GM21360 (cell line): ENCODE data around the gene MNT.

Source experiments
- ATAC-seq: cut with Tn5 transposase; IDR thresholded peaks from one replicate; pipeline ENCODE4 v1.9.1; 2021; ENCODE audit warnings: mild to moderate bottlenecking, moderate library complexity; ENCODE audit not compliant: unreplicated experiment

MNT gene

DNA sequence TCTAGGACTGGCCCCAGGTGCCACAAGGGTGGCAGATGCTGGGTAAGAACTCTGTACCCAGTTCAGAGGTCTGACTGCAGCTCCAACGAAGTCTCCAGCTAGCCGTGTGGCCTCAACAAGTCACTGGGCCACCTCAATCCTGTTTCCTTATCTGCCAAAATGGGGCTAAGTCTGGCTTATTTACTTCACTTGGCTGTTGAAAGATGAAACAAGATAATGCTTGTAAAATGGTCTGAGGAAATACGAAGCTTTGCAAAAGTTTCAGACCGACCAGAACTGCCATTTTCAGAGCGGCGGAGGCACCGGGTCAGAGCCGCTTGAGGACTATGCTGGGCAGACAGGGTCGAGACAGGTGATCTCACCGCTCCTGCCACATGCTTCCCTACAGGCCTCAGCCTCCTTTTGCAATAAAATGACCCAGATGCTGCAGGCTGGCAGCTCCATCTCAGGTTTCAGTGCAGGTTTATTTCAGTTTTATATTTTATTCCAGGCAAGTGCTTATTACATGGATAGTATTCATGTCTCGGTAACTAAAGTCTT is 17.2 kb downstream of the MNT start:
- ATAC-seq = no peak

DNA sequence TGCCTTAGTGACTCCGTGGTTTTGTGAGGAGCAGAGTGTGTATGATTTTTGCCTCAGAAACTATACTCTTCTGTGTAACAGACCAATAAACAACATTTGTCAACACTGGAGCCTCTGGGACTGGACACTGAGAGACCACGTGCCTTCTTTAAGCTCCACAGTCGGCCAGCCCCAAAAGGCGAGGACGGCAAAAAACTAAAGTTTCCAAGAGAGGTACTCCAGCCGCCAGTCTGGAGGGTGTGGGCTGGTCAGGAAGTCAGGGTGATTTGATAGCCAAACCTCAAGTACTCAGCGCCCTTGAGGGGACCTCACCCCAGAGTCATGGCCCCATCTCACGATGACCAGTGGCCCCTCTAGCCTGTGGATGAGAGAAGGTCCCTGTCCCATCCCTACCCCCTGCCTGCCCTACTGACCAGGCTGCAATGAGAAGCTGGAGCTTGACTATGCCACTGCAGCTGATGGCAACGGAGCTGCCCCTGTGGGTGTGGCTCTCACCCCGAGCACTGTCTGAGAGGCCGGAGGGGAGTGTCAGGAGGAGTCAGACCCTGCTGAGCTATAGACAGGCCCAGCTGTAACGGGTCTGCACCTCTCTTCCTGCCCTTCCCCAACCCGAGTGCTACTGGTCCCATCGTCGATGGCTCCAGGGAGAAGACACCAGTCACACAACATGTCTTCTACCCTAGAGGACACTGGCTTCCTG is 19.8 kb downstream of the MNT start:
- no peak for ATAC-seq

DNA sequence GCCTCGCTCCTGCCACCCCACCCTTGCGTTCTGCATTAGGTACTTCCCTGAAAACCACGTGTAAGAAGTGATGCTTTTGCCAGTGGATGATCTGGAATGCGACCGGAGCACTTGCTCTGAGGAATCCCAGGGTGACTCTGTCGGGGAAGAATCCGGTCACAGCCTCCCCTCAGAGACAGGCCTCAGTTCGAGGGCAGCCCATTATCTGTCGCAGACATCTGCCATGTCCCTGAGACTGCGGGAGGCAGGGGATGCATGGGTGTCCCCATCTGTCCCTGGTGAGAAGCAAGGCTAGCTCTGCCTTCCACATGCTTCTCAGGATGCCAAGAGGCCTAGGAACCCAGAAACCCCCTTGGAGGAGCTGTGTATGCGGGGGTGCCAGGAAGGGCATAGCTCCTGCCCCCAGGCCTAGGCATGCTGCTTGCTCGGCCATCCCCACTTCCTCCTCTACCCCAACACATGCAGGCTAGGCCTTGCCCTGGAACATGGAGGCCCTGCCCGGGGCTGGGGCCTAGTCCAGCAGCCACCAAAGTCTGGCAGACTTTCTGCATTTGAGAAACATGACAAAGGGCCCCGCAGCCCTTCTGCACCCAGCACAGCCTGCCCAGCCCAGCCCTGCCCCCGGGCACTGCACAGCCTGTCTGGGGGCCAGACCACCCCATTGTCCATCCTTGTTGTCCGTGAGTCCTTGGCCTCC is 20.5 kb downstream of the MNT start:
- ATAC-seq = no peak

DNA sequence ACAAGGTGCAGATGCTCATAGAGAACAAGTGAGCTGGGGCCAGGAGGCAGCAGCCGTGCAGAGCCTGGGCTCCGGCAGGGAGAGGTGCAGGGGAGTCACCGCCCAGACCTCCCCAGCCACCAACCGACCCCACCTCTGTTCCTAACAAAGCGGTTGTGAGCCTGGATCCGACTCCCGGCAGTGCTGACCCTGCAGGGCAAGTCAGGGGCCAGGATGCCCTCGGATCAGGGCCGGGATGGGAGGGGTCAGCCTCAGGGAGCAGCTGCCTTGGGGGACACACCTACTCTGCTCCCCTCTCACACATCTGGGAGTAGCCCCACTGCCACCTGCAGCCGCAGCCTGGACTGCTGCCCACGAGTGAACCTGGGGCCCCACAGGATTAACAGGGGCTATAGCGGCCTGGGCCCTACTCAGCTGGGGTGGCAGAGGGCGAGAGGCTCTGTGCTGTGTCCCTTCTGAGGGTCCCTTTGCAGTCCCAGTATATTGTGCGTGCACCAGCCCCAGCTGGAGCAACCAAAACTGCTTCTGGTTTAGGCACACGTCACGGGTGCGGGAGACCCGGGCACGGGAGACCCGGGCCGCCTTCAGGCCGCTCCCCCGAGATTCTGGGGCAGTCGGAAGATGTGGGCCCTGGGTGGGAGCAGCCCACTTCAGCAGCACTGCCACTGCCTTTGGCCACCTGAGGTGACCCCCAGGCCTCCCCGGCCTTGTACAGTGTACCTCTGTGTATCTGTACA is 21.2 kb downstream of the MNT start:
- ATAC-seq = no peak

DNA sequence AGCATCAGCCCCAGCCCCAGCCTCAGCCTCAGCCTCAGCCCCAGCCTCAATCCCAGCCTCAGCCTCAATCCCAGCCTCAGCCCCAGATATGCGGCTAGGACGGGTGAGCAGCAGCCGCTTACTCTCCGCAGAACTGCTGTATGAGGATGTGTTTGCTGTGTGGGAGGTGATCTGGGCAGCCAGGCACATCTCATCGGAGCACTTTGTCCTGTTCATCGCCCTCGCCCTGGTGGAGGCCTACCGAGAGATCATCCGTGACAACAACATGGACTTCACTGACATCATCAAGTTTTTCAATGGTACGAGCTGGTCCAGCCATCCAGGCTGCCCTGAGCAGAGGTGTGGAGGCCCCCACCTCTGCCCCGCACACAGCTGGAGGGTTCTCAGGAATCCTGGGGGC is 22.0 kb downstream of the MNT start:
- no peak for ATAC-seq

DNA sequence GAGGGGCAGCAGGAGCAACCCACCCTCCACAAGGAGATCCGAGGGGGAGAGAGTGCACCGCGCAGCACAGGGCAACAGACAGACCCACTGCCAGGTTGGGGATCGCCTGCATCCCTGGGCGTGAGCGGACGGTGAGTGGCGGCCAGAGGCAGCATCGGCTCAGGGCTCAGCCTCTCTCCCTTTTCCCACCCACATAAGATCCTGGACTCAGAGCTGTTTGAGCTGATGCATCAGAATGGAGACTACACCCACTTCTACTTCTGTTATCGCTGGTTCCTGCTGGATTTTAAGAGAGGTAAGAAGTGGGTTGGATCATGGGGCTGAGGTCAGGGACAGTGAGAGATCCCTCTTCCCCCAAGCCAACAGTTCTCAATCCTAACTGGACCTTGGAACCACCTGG is 23.2 kb downstream of the MNT start:
- ATAC-seq = no peak

DNA sequence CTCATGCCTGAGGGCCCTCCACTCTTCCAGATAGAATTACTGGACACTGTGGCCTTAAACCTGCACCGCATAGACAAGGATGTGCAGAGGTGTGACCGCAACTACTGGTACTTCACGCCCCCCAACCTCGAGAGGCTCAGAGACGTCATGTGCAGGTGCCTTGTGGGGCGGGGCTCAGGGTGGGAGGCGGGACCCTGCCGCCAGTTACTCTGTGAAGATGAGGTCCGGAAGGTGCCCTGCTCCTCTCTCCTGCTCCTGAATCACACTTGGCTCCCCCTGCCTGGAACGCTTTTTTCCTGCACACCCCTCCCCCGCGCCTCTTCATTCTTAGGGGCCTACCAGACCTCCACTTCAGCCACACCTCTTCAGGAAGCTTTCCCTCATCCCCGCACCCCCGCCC is 24.8 kb downstream of the MNT start:
- ATAC-seq = no peak

DNA sequence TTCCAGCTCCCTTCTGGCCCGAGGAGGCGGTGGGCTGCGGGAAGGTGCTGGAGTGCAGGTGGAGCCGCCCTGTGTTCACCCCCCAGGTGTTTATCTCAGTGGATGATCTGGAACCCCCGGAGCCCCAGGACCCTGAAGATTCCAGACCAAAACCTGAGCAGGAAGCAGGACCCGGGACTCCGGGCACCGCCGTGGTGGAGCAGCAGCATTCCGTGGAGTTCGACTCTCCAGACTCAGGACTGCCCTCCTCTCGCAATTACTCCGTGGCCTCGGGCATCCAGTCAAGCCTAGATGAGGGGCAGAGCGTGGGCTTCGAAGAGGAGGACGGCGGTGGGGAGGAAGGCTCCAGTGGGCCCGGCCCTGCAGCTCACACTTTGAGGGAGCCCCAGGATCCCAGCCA is 25.5 kb downstream of the MNT start:
- ATAC-seq = no peak

DNA sequence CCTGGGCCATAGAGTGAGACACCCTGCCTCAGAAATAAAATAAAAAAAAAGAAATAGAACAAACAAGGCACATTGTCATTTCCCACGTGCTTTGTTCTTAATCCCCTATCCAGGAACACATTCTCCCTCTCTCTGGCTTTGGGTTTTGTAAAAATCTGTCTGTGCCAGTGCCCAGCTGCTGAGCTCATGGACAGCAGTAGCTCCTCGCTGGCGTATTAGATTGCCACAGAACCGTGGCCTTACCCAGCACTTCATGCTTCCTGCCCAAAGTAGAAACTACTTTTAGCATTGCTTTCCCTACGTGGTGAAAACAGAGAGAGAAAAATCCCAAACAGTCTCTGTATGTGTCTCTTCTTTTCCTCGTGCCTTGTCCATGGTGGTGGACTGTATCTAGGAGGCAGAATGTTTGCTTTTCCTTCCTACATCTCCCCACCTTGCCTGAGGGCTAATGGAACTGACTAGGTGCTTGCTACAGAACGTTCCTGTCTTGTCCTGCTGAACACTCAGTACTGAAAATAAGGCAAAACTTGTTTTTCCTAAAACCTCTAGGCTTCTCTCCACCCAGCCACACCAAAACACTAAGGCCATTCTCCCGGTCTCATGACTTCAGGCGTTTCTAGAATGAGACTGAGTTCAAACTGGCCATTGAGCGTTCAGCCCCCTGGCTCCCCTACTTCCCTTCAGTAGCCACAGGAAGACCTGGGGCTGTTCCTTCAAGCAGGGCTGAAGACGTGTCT is 26.1 kb downstream of the MNT start:
- ATAC-seq = no peak

DNA sequence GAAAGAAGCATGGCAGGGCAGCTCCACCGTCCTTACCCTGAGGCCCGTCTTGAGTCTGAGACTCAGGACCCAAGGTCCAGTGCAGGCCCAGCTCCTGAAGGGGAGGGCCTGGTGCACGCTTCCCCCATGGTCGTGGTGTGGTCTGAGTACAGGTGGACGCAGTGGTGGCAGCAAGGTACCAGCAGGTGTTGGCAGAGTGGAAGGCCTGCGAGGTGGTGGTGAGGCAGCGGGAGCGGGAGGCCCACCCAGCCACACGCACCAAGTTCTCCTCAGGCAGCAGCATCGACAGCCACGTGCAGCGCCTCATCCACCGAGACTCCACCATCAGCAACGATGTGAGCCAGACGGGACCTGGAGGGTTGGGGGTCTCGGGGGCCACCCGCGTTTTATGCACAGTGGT is 27.7 kb downstream of the MNT start:
- no peak for ATAC-seq

DNA sequence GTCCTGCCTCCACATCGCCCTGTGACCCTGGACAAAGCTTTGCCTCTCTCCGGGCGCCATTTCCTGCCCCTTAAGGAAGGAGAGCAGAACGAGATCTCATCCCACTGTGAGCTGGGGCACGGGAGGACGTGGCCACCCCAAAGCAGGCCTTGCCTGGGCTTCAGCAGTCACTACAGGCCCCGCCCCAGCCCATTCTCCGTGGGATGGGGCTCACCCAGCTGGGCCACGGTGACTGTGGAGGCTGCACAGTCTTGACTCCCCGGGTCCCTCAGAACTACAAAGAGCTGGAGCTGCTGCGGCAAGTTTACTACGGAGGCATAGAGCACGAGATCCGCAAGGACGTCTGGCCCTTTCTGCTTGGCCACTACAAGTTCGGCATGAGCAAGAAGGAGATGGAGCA is 28.2 kb downstream of the MNT start:
- ATAC-seq = no peak

DNA sequence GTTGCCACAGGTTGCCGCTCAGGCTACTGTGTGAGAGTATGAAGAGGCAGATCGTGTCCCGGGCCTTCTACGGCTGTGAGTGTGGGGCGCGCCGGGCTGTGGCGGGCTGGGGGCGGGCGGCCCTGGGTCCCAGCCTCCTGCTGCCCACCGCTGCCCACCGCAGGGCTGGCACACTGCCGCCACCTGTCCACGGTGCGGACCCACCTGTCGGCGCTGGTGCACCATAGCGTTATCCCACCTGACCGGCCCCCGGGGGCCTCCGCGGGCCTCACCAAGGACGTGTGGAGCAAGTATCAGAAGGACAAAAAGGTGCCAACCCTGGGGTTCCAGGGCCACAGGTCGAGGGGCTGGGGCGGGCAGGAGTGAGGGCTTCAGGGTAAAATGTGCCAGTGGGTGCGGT is 28.7 kb downstream of the MNT start:
- ATAC-seq = no peak

DNA sequence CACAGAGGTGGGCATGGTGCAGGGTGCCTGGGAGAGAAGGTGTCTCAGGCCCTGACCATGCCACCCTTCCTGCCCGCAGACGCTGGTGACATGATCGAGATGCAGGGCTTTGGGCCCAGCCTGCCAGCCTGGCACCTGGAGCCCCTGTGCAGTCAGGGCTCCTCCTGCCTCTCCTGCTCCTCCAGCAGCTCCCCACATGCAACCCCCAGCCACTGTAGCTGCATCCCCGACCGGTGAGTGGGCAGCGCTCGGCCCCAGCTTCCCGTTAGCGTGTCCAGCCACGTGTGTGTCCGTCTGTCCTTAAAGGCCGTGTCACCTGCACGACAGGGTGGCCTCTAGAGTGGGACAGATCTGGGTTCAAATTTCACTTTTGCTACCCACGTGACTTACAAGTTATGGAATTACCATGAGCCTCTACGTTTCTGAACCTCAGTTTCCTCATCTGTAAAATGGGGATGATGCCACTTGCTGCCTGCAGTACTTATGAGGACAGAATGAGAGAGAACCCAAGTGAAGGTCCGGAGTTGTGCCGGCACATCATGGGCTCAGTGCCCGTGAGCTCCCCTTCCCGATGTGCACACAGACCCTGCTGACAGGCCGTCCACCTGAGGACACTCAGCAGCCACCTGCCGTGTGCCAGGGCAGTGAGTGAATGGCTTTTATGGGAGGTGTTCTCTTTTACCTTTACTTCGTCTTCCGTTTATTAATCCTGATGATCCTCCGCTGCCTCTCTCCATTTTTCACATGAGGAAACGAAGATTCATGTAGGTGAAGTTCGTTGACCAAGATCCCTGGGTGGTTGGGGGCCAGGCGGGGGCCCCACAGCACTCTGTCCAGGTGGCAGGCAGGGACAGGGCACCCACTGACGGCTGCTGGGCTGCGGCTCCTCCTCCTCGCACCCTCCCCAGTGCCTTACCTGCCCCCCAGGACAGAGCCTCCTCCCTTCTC is 29.4 kb downstream of the MNT start:
- no peak for ATAC-seq

DNA sequence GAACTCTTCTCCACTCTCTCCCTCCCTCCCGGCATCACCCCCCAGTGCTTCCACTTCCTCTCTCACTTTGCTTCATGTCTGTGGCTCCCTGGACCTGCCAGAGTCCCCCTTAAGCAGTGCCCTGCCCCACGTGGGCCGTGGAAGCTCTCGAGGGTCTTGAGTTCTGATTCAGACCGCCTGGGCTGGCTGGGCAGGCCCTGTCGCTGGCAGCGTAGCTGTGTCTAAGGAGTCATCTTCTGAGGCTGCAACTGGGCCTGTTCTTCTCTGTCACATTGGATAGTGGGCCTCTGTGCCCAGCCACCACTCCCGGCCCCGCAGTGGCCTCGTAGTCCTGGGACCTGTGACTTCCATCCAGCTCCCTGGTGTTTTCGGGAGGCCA is 30.7 kb downstream of the MNT start:
- ATAC-seq = no peak

DNA sequence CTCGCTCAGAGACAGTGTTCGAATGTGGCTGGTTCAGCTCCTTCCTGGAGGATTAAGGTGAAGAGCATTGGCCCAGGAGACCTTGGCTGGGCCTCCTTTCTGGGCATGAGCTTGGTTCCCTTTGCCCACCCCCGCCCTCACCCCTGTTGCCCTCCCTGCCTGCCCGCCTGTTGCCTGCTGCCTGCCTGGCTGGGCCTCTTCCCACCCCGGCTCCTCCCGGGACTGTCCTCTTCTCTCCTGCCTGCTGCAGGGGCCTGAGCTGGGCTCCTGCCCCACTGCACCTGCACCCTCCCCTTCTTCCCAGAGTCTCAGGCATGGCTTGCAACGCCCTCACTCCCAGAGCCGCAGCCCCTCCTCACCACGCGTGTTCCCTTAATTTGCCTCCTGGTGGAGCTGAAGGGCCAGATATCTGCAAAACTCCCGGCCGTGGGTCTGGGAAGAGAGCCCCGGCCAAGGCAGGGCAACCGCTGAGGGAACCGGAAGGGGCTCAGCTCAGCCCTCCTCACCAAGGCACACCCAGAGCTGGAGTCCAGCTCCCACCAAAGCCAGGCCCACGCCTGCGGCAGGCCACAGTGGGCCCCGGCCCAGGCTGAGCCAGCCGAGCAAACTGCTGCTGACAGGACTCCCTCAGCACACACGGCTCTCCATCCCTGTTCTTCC is 31.2 kb downstream of the MNT start:
- ATAC-seq = no peak

DNA sequence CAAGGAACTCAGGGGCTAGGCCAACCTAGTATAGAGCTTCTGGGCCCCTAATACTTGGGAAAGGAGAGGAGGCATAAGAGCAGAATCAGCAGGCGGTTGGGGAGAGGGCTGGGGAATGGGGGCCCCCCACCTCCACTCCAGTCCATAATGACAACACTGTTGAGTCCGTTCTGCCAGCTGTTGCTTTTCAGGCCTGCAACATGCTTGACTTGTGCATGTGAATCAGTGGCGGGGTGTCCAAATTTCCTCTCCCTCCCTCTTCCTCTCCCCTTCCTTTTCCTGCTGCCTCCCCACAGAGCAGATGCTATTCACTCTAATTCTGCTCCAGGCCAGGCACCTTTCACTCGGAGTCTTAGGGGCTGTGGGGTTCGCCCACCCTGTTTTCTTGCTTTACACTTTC is 31.8 kb downstream of the MNT start:
- no peak for ATAC-seq

DNA sequence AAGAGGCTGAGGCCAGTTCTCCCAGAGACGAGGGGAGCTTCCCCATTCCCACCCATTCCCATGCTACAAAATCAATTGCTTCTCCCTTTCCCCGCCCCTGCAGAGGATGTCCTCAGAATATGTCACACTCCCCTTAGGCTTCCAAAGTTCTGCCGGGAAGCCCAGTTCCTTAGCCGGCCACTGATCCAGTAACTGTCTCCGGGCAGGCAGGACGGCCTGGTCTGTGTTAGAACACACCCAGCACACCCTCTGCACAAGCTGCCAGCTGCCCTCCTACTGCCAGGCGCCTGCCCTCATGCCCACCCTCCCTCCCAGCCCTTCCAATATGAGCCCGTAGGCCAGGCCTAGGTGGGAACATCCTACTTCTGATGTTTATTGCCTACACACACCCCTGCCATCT is 32.5 kb downstream of the MNT start:
- no peak for ATAC-seq

DNA sequence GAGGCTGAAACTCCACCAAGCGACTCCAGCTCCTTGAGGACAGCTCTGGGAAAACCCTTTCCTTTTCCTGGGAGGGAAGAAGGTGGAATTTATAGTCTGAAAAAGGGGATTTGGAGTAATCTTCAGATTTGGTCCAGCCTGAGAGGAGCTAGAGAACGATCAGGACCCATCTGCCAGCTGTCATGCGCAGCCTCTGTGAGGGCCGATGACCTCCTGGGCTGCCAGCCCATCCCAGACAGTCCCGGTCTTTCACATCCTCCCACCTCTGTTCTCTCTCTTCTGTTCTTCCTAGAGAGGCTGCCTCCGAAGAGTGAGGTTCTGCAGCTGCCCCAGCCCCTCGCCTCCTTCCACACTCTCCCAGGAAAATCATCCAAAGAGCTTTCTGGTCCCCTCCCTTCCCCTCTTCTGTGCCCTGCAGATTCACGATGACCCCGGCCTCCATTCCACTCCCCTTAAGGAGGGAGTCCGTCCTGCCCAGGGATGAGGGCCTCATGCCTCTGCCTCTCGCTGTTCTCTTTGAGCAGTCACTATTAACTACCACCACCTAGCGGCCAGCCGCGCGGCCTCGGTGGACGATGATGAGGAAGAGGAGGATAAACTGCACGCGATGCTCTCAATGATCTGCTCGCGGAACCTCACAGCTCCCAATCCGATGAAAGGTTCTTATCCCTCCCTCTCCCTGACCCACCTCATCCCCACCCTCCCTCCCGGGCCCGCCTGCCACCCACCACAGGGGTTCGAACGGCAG is 33.9 kb downstream of the MNT start:
- ATAC-seq = no peak

DNA sequence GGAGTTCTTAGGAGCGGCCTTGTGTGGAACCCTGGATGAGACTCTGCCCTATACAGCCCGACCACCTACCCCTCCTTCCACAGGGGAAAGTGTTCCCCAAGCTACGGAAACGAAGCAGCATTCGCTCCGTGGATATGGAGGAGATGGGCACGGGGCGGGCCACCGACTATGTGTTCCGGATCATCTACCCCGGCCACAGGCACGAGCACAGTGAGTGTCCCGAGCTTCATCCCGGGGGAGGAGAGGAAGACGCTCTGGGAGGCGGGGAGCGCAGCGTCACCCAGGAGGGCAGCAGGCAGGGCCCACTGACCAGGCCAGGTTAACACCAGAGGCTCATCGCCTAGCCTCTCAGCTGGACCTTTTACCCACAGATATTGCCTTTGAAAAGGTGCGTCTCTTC is 35.7 kb downstream of the MNT start:
- ATAC-seq = no peak
